Gastroesophageal sphincter (tissue), 4 donors: Measurements from ENCODE around the gene SLC18B1. TPM values are rescaled to one million over a fixed set of nuclear protein-coding genes. Genes with fewer than 3 reads are reported as not detected.

Experiments
- ATAC-seq: fragments of 150-250 bp; one replicate; pipeline ENCODE4 v1.9.1; 2016; ENCODE audit warnings: mild to moderate bottlenecking, moderate library complexity
- H3K27ac ChIP-seq, 4 donors: fragments of 200-600 bp; sonication (generic) in 3 of 4; 1 replicate in 3 of 4; 2 replicates in 1 of 4; pipeline ENCODE4 v1.5.1; 2016 to 2019
- H3K27me3 ChIP-seq: fragments of 200-600 bp; sonication (generic); one replicate; pipeline ENCODE4 v1.5.1; 2019
- H3K36me3 ChIP-seq, 2 donors: fragments of 200-600 bp; sonication (generic); one replicate each; pipeline ENCODE4 v1.5.1; 2019; ENCODE audit warnings: control low read depth in 1 of 2
- H3K4me1 ChIP-seq, 3 donors: fragments of 200-600 bp; sonication (generic); 1 replicate in 2 of 3; 2 replicates in 1 of 3; pipeline ENCODE4 v1.5.1; 2016 to 2019; ENCODE audit warnings: control low read depth in 2 of 3
- H3K4me3 ChIP-seq, 2 donors: fragments of 200-600 bp; sonication (generic); one replicate each; pipeline ENCODE4 v1.5.1; 2019; ENCODE audit warnings: mild to moderate bottlenecking in 1 of 2, moderate library complexity in 1 of 2
- H3K9me3 ChIP-seq, 3 donors: fragments of 200-600 bp; sonication (generic); one replicate each; pipeline ENCODE4 v1.5.1; 2017 to 2019; ENCODE audit warnings: control low read depth in 2 of 3
- EP300 ChIP-seq: sonication (generic); formaldehyde crosslinking; IDR thresholded peaks from one replicate; pipeline ENCODE4 v1.6.1; 2017; ENCODE audit warnings: antibody characterized with exemption, mild to moderate bottlenecking
- POLR2A ChIP-seq, 2 donors: fragments of 450-650 bp; IDR thresholded peaks; one replicate each; pipeline ENCODE4 v1.6.1; 2017; ENCODE audit warnings: antibody characterized with exemption in 2 of 2, mild to moderate bottlenecking in 2 of 2, moderate library complexity in 1 of 2
- POLR2AphosphoS5 ChIP-seq: sonication (generic); formaldehyde crosslinking; IDR thresholded peaks from one replicate; pipeline ENCODE4 v1.6.1; 2017; ENCODE audit warnings: antibody characterized with exemption
- WGBS, 2 donors: methylation state at CpG; one replicate each; pipeline ENCODE4 v1.1.5; 2018; ENCODE audit warnings: low coverage in 1 of 2; 5-methylcytosine and 5-hydroxymethylcytosine counted together
- total RNA-seq, 4 donors: library from RNA; depleted of rRNA; stranded (reverse); fragments of >200 nt; gene quantifications; one replicate each; pipeline ENCODE4 v1.1.0, GENCODE V29; 2016
- TF ChIP-seq, protein P1 (sequence below), 4 experiments: fragments of 200-600 bp in 2 of 4; fragments of 450-650 bp in 2 of 4; sonication (generic) in 1 of 4; IDR thresholded peaks; one replicate each; pipeline ENCODE4 v1.5.1; 2017 to 2019; ENCODE audit warnings: antibody characterized with exemption in 4 of 4, mild to moderate bottlenecking in 2 of 4, moderate library complexity in 2 of 4

Gene SLC18B1
- total RNA-seq, 4 donors from 2014 or later = 7.1 to 12.9 (median 8.9) TPM

DNA sequence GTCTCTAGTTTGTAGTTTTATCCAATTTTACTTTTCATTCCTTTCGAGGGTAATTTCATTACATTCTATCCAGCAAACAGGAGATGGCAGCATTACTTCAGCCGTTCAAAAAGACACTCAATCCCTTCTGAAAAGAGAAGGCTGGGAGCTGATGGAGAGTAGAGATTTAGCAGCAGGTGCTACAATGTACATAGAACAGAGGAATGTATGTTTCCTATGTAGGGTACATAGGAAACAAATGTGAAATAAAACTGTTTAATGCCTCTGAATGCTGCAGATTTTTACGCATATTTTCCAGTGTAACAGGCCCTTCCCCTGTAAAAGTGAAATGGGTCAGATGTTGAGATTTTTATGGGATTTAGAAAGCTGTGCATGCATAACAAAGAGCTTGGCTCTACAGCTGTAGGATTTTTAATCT, 31.9 kb upstream of the SLC18B1 start:
- TF ChIP-seq, protein P1, sequence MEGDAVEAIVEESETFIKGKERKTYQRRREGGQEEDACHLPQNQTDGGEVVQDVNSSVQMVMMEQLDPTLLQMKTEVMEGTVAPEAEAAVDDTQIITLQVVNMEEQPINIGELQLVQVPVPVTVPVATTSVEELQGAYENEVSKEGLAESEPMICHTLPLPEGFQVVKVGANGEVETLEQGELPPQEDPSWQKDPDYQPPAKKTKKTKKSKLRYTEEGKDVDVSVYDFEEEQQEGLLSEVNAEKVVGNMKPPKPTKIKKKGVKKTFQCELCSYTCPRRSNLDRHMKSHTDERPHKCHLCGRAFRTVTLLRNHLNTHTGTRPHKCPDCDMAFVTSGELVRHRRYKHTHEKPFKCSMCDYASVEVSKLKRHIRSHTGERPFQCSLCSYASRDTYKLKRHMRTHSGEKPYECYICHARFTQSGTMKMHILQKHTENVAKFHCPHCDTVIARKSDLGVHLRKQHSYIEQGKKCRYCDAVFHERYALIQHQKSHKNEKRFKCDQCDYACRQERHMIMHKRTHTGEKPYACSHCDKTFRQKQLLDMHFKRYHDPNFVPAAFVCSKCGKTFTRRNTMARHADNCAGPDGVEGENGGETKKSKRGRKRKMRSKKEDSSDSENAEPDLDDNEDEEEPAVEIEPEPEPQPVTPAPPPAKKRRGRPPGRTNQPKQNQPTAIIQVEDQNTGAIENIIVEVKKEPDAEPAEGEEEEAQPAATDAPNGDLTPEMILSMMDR (IDR thresholded peaks at IDR 0.05) = peak in 3 of 4 experiments; percentile 52 to 57 (median 55)
- no peak for TF ChIP-seq POLR2AphosphoS5
- no peak for TF ChIP-seq POLR2A (IDR thresholded peaks at IDR 0.05)
- WGBS, 2 donors = 36 to 37% methylated on average over 3 of the region's 3 CpGs
- no peaks in the 10 kb centered on the region for H3K27me3 ChIP-seq
- no peaks in the 10 kb centered on the region for H3K36me3 ChIP-seq
- no peak overlapping the region for H3K27ac ChIP-seq
- no peaks in the 10 kb centered on the region for H3K9me3 ChIP-seq
- no peaks in the 10 kb centered on the region for H3K4me1 ChIP-seq
- ATAC-seq = no peak
- no peak overlapping the region for H3K4me3 ChIP-seq

DNA sequence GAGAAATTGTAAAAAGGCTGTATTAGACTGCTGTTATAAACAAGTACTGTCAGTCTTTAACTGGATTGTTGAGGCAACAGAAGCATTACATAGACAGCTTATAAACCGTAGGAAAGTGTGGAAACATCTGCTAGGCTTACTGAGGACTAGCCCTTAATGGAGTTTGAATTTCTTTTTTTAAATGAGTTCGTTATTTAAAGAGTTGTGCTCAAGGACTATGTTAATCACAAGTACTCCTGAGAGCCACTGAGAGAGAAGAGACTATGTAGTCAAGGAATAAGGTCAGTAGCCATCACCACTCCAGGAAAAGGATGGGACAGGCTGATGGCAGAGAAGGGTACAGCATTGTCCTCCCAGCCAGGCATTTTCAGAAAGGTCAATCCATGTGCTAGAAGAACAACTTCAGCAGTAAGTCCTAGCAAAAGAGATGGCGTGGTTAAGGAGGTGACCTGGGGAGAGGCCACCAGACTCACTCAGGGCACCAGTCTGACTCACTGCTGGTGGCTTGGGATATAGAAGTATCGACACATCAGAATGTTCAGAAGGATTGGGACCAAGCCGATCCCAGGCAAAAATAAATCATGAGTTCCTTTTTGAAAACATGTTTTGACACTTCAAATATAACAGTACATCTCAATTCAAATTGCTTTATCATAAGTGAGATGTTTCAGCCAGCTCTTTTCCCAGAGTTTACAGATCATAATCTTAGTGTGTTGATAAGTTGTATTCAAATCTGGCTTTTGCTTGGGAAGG, 22.4 kb upstream of the SLC18B1 start:
- no peak for ATAC-seq
- peak overlapping the region in 3 of 4 donors; percentile 15 to 56 (median 43) for H3K27ac ChIP-seq

DNA sequence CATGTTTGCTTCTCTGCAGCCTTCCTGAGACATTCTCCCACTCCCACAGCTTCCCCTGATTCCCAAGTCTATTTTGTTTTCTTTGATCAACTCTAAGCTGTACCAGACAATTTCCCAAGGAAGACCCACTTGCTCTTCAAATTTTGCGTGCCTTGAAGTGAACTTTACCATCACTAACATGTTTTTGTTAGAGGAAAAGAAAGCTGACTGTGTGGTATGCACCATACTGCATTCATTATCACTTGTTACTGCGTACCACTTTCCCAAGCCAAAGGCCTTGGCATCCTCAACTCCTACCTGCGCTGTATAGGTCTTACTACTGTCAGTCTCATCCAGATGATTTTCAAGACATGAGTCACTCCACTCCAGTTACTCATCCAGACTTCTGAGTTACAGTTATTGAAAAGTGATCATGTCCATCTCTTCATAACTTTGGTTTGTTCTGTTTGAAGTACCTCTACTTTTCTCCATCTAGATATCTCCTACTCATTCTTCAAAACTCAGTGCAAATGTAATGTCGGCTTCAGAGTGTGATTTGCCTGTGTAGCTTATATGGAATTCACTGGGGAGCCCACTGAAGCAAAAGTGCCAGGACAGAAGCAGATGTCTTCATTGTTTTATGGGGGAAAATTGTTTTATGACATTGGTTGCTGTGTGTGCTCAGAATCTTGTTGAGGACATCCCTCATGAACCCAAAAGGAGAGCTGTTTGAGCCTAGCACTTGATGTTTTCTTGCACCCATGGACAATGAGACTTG, 21.1 kb upstream of the SLC18B1 start:
- Histone ChIP-seq H3K36me3 (peaks cover 0 to 44% of the 10 kb centered on the region in 2 donors), H3K27ac (peak overlapping the region in 1 of 4 donors; percentile 25), H3K4me1 (peaks cover 7 to 68% (median 9%) of the 10 kb centered on the region in 3 donors), H3K4me3 (no peak overlapping the region), H3K27me3 (no peaks in the 10 kb centered on the region), H3K9me3 (no peaks in the 10 kb centered on the region)
- 71 to 90% methylated on average over 4 of the region's 4 CpGs for WGBS, 2 donors
- no peak for ATAC-seq
- TF ChIP-seq POLR2AphosphoS5 (no peak), POLR2A (IDR thresholded peaks at IDR 0.05) (no peak), EP300 (no peak)
- TF ChIP-seq, protein P1 (IDR thresholded peaks at IDR 0.05) = no peak

More for the DNA sequence above, 22.4 kb upstream of the SLC18B1 start:
- WGBS, 2 donors = 48 to 61% methylated on average over 5 of the region's 5 CpGs
- TF ChIP-seq, protein P1 (IDR thresholded peaks at IDR 0.05) = no peak
- peak; percentile 20 for TF ChIP-seq POLR2AphosphoS5
- Histone ChIP-seq H3K4me1 (peaks cover 7 to 60% (median 8%) of the 10 kb centered on the region in 3 donors), H3K27me3 (no peaks in the 10 kb centered on the region), H3K9me3 (no peaks in the 10 kb centered on the region), H3K4me3 (no peak overlapping the region), H3K36me3 (peaks cover 0 to 42% of the 10 kb centered on the region in 2 donors)

DNA sequence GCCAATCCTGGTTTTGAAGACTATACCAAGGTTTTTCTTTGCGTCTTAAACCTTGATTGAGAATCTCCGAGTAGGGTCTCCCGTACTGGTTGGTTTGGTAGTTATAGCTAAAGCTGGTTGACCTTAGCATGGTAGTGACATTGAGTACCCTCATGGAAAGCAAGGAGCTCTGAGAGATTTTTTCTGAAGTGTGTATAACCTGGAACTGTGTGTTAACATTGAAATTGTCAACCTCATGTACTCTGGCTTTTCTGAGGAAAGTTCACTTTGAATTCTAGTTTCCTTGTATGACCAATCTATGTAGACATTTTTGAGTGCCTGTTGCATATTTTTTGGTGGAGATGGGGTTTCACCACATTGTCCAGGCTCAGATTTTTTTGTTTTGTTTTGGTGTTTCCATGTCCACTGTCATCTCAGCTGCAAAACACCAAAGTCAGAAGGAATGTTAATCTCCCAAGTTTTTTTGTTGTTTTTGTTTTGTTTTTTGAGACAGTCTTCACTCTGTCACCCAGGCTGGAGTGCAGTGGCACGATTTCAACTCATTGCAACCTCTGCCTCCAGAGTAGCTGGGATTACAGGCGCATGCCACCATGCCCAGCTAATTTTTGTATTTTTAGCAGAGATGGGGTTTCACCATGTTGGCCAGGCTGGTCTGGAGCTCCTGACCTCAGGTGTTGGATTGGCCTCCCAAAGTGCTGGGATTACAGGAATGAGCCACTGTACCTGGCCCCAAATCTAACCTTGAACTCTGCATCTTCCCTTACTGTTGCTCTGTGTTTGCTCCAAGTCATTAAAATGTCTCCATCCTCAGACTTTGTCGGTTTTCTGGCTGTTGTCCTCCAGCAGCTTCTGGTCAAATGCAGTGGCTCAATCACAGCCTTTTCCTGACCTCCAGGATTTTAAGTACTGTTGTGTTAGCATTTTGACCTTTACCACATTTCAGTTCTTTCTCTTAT, 20.2 kb upstream of the SLC18B1 start:
- Histone ChIP-seq H3K4me3 (no peak overlapping the region), H3K27ac (peak overlapping the region in 1 of 4 donors; percentile 25), H3K27me3 (no peaks in the 10 kb centered on the region), H3K9me3 (no peaks in the 10 kb centered on the region), H3K36me3 (peaks cover 0 to 44% of the 10 kb centered on the region in 2 donors), H3K4me1 (peaks cover 7 to 68% (median 9%) of the 10 kb centered on the region in 3 donors)
- ATAC-seq = no peak
- WGBS, 2 donors = 58 to 70% methylated on average over 4 to 6 of the region's 6 CpGs
- TF ChIP-seq EP300 = no peak
- TF ChIP-seq POLR2A (IDR thresholded peaks at IDR 0.05) = no peak
- TF ChIP-seq, protein P1 (IDR thresholded peaks at IDR 0.05) = no peak
- no peak for TF ChIP-seq POLR2AphosphoS5
